Activated naive CD8-positive, alpha-beta T cell treated with anti-CD3 and anti-CD28 coated beads for 36 hours (primary cell): ENCODE data around the gene TTYH1. TPM values are rescaled to one million over a fixed set of nuclear protein-coding genes. Genes with fewer than 3 reads are reported as not detected.
"Not testable (repeated sequence)": the region's sequence is repeated elsewhere in the genome, so short reads cannot be mapped to it uniquely, and the experiment has no call there.

Experiments used
- DNase-seq: peaks from one replicate; pipeline ENCODE4 v3.0.0; 2021
- H3K27ac Mint-ChIP-seq: one replicate; pipeline ENCODE4 v1.8.0; 2022; ENCODE audit warnings: mild to moderate bottlenecking, moderate library complexity, mixed read lengths
- H3K27me3 Mint-ChIP-seq: one replicate; pipeline ENCODE4 v1.8.0; 2022; ENCODE audit warnings: mild to moderate bottlenecking, mixed read lengths
- H3K36me3 Mint-ChIP-seq: one replicate; pipeline ENCODE4 v1.8.0; 2021; ENCODE audit warnings: mild to moderate bottlenecking, mixed read lengths
- H3K4me1 Mint-ChIP-seq: one replicate; pipeline ENCODE4 v1.8.0; 2021; ENCODE audit warnings: mixed read lengths
- H3K4me3 Mint-ChIP-seq: one replicate; pipeline ENCODE4 v1.8.0; 2022; ENCODE audit warnings: mild to moderate bottlenecking, moderate library complexity, mixed read lengths
- H3K9me3 Mint-ChIP-seq: one replicate; pipeline ENCODE4 v1.8.0; 2022; ENCODE audit warnings: mixed read lengths
- total RNA-seq, 2 experiments: library from RNA; stranded (reverse); gene quantifications; one replicate each; pipeline ENCODE4 v1.2.3, GENCODE V29; 2021

The TTYH1 gene
- total RNA-seq, 2 experiments from 2014 or later, result 0.98 to 1.8 TPM

DNA sequence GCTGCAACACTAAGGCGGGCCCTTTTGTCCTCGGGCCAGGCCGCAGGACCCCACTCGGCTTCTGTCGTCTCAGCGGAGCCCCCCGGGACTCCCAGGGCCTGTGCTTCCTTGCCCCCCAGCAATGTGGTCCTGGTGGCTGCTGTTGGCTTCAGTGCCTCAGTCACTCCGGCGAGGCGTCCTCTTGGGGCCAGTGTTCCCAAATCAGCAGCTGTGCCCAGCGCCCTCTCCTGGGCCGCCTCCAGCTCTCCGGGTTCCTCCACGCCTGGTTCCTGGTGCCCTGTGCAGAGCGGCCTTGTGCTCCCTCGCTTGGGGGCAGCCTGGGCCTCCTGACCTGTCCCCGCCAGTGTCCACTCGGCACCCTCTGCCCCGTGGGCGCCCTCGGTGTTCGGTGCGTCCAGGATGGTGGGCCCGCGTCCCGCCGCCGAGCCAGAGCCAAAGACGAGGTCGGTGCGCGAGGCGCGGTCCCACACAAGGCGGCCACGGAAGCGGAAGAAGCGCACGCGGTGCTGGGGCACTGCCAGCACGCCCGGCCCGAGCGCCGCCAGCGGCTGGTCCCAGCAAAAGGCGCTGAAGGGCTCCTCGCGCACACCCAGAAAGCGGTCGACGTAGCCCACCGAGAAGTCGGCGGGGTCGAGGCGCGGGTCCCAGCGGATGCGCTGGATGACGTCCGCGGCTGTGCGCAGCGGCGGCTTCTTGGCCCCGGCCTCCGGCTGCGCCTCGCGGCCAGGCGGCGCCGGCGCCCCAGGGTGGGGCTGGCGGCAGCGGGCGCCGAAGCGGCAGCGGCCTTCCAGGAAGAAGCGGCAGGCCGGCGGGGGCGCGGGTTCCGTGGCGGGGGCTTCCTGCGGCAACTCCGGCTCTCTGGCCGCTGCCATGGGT lies 47.6 kb downstream of the TTYH1 start:
- H3K4me3 Mint-ChIP-seq, result peak overlapping the region; percentile 79
- H3K4me1 Mint-ChIP-seq, result peaks cover 27% of the 10 kb centered on the region
- peaks cover 15% of the 10 kb centered on the region for H3K36me3 Mint-ChIP-seq

DNA sequence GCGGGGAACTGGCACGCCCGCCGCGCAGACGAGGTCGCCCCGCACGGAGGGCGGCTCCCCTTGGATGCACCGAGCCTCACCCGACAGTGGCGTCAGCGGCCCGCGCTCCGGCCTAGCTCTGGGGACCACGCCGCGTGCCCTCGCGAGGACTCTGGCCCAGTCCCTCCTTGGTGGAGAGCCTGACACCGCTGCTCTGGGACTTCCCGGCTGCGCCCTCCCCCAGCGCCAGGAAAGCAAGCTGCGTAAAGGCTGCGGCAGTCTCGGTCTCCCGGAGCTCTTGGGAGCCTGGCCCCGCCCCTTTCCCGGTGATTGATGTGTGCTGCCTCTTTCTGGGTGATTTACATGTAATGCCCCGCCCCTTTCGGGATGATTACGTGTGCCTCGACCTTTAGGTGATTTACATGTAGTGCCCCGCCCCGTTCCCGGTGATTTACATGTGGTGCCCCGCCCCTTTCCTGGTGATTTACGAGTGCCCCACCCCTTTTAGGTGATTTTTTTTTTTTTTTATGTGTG lies 48.3 kb downstream of the TTYH1 start, which contains the start of gene LENG9:
LENG9 (minus strand) TSS at position 248 of the 513 bp plus-strand sequence. CDS start 252 bp downstream, outside the sequence.
- peaks cover 10% of the 10 kb centered on the region for H3K36me3 Mint-ChIP-seq
- DNase-seq, result peak; percentile 96
- H3K4me1 Mint-ChIP-seq, result peaks cover 22% of the 10 kb centered on the region

More for the DNA sequence above, 47.6 kb downstream of the TTYH1 start:
- Mint-ChIP-seq H3K27ac (peak overlapping the region; percentile 89), H3K27me3 (peaks cover 16% of the 10 kb centered on the region), H3K9me3 (peaks cover 1% of the 10 kb centered on the region)
- DNase-seq, result peak; percentile 76

DNA sequence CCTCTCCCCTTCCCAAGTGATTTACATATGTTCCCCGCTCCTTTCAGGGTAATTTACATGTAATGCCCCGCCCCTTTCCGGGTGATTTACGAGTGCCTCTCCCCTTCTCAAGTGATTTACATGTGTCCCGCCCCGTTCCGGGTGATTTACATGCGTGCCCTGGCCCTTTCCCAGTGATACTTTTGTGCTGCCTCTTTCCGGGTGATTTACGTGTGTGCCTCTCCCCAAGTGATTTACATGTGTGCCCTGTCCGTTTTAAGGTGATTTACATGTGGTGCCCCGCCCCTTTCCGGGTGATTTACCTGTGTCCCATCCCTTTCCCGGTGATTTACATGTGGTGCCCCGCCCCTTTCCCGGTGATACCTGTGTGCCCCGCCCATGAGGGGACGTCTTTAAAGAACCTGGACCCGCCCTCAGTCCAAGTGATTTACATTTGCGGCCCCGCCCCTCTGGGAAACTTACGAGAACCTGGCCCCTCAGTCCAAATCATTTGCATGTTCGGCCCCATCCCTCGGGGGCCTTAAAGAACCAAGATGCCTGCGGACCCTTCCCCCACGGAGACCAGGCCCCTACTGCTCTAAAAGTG lies 48.9 kb downstream of the TTYH1 start:
- H3K27me3 Mint-ChIP-seq, result peaks cover 29% of the 10 kb centered on the region
- peak overlapping the region; percentile 79 for H3K4me3 Mint-ChIP-seq
- DNase-seq, result peak; percentile 85
- H3K4me1 Mint-ChIP-seq, result peaks cover 18% of the 10 kb centered on the region
- peak overlapping the region; percentile 89 for H3K27ac Mint-ChIP-seq
- H3K36me3 Mint-ChIP-seq, result peaks cover 5% of the 10 kb centered on the region
- peaks cover 1% of the 10 kb centered on the region for H3K9me3 Mint-ChIP-seq

More for the DNA sequence above, 48.3 kb downstream of the TTYH1 start, which contains the start of gene LENG9:
- Mint-ChIP-seq H3K27ac (peak within 1 kb of the TSS; percentile 89), H3K4me3 (peak within 1 kb of the TSS; percentile 79), H3K9me3 (peaks cover 1% of the 10 kb centered on the region), H3K27me3 (peaks cover 23% of the 10 kb centered on the region)

DNA sequence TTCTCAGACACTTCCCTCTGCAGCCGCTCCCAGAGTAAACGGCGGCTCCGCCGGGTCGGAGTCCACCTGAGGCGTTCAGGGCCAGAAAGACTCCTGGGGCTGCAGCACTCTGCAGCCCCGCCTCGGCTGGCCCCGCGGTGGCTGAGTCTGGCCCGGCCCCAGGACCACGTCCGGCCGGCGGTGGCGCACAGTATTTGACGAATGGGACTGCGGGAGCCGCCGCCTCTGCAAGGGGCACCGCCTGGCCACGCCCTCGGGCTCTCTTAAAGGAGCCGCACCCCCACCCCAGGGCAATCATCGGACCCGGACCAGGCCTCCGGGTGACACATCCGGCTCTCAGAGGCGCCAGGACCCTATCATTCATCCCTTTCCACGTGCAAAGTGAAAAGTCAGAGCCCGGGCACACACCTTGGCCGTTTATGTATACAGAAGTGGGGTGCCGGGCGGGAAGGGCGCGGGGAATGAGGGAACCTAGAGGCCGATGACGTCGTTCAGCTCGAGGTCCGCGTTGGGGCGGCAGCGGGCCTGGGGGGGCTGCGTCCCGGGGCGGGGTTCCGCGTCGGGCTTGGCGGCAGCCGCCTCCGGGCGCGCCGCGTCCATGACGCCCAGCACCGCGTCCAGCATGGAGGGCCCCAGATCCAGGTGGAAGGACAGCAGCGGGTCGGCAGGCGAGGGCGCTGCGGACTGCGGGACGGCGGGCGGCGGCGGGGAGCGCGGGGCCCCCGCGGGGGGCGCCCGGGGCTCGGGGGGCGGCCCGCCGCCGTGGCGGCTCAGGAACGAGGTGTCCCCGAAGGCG lies 49.6 kb downstream of the TTYH1 start:
- H3K36me3 Mint-ChIP-seq, result peaks cover 5% of the 10 kb centered on the region
- H3K9me3 Mint-ChIP-seq, result peaks cover 1% of the 10 kb centered on the region
- peak overlapping the region; percentile 79 for H3K4me3 Mint-ChIP-seq
- peak; percentile 87 for DNase-seq
- peaks cover 35% of the 10 kb centered on the region for H3K27me3 Mint-ChIP-seq
- H3K27ac Mint-ChIP-seq, result peak overlapping the region; percentile 89
- peaks cover 18% of the 10 kb centered on the region for H3K4me1 Mint-ChIP-seq

DNA sequence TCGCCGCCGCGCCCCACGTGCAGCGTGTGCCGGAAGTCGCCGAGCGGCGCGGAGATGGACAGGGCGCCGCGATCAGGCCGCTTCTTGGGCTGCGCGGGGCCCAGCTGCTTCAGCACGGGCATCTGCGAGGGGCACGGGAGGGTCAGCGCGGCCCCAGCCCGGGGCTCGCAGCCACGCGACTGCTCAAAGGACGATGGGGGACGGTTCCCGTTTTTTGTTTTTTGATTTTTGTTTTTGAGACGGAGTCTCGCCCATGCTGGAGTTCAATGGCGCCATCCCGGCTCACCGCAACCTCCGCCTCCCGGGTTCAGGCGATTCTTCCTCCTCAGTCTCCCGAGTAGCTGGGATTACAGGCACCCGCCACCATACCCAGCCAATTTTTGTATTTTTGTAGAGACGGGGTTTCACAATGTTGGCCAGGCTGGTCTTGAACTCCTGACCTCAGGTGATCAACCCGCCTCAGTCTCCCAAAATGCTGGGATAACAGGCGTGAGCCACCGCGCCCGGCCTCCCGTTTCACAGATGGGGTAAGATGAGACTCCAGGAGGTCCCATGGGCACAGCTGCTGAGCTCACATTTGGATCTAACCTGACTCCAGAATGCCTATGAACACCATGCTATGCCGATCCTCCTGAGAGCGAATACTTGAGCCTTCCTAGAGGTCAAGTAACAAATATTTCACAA lies 50.3 kb downstream of the TTYH1 start:
- Mint-ChIP-seq H3K27me3 (peaks cover 42% of the 10 kb centered on the region), H3K27ac (no peak overlapping the region)

DNA sequence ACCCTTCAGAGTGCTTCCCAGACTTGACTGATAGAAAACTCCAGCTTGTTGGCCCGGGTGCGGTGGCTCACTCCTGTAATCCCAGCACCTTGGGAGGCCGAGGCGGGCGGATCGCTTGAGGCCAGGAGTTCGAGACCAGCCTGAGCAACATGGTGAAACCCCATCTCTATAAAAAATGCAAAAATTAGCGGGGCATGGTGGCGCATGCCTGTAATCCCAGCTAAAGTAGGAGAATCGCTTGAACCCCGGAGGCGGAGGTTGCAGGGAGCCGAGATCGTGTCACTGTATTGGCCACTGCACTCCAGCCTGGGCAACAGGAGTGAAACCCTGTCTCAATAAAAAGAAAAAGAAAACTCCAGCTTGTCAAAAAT lies 50.8 kb downstream of the TTYH1 start:
- not testable (repeated sequence) for H3K36me3 Mint-ChIP-seq, H3K27ac Mint-ChIP-seq, H3K4me3 Mint-ChIP-seq, H3K9me3 Mint-ChIP-seq, DNase-seq
- Mint-ChIP-seq H3K27me3 (peaks cover 47% of the 10 kb centered on the region), H3K4me1 (peaks cover 24% of the 10 kb centered on the region)

More for the DNA sequence above, 50.3 kb downstream of the TTYH1 start:
- H3K4me1 Mint-ChIP-seq, result peaks cover 21% of the 10 kb centered on the region
- H3K4me3 Mint-ChIP-seq, result peak overlapping the region; percentile 43
- peaks cover 1% of the 10 kb centered on the region for H3K9me3 Mint-ChIP-seq
- H3K36me3 Mint-ChIP-seq, result peaks cover 5% of the 10 kb centered on the region
- no peak for DNase-seq

DNA sequence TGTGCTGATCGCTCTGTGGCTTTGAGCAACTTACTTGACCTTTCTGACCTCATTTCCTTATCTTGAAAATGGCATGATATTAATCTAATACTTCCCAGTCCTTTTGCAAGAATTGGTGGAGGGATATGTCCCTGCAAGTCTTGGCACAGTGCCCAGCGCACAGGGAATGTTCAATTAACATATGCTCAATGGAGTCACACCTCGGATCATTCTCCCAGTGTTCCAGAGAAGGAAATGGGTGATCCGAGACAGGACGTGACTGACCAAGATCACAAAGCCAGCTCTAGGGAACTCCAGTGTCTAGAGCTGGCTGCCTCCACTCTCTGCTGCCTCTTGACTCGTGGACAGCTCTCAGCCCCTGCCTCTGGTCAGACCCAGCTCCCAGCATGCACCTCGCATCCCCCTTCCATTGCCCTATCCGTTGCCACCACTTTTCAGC lies 54.3 kb downstream of the TTYH1 start:
- Mint-ChIP-seq H3K4me3 (no peak overlapping the region), H3K36me3 (no peaks in the 10 kb centered on the region), H3K4me1 (peaks cover 16% of the 10 kb centered on the region), H3K27ac (no peak overlapping the region), H3K27me3 (peaks cover 67% of the 10 kb centered on the region), H3K9me3 (peaks cover 1% of the 10 kb centered on the region)
- no peak for DNase-seq

DNA sequence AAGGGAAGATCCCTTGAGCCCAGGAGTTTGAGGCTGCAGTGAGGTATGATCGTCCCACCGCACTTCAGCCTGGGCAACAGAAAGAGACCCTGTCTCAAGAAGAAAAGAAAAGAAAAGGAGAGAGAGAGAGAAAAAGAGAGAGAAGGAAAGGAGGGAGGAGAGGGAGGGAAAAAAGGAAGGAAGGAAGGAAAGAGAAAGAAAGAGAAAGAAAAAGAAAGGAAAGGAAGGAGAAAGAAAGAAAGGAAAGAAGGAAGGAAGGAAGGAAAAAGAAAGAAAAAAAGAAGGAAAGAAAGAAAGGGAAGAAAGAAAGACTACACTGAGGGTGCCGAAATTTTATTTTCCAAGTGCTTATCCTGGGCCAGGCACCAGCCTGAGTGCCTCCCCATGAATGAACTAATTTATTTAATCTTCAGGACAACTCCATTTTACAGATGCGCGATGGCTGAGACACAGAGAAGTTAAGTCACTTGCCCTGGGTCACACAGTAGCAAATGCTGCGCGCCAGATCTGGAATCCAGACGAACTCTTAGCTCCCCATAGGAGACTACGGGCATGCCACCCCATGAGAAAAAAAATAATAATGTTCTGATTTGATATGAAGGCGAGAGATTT lies 55.1 kb downstream of the TTYH1 start:
- Mint-ChIP-seq H3K4me1 (peaks cover 15% of the 10 kb centered on the region), H3K27me3 (peaks cover 69% of the 10 kb centered on the region), H3K27ac (no peak overlapping the region), H3K36me3 (no peaks in the 10 kb centered on the region), H3K4me3 (peak overlapping the region; percentile 57), H3K9me3 (no peaks in the 10 kb centered on the region)
- DNase-seq, result no peak

DNA sequence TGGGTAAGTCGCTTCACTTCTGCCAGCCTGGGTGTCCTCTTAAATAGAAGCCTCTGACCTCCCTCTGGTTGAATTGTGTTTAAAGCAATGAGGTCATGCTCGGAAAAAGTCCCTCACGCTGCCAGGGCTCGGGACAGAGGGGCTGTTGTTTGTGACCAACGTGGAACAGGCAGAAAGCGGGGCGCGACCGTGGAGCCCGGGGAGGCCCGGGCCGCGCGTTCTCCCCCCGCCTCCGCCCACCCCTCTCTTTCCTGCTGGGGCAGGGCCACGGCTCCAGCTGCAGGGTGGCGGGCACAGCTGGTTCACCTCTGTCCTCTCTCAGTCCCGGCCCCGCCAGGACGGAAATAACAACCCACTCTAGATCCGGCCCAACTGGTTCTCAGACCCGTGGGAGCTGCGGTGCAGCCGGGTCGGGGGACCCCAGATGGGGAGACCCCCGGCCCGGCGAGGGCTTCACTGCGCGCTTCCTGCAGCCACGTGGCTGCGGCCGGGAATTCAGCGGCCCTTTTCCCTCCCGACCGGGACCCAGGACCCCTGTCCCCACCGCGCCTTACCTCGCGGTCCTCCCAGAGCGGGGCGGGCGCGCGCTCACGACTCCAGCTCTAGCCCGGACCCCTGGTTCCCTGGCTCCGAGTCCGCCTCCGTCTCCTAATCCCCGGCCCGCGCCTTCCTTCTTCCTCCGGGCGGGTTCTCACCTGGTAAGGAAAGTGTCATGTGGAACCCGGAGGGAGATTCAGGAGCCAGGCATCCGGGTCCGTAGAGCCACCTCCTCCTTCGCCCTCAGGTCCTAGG lies 55.9 kb downstream of the TTYH1 start:
- H3K9me3 Mint-ChIP-seq, result no peaks in the 10 kb centered on the region
- peaks cover 63% of the 10 kb centered on the region for H3K27me3 Mint-ChIP-seq
- DNase-seq, result no peak
- H3K4me1 Mint-ChIP-seq, result peaks cover 15% of the 10 kb centered on the region
- no peaks in the 10 kb centered on the region for H3K36me3 Mint-ChIP-seq
- H3K4me3 Mint-ChIP-seq, result peak overlapping the region; percentile 51
- H3K27ac Mint-ChIP-seq, result no peak overlapping the region

DNA sequence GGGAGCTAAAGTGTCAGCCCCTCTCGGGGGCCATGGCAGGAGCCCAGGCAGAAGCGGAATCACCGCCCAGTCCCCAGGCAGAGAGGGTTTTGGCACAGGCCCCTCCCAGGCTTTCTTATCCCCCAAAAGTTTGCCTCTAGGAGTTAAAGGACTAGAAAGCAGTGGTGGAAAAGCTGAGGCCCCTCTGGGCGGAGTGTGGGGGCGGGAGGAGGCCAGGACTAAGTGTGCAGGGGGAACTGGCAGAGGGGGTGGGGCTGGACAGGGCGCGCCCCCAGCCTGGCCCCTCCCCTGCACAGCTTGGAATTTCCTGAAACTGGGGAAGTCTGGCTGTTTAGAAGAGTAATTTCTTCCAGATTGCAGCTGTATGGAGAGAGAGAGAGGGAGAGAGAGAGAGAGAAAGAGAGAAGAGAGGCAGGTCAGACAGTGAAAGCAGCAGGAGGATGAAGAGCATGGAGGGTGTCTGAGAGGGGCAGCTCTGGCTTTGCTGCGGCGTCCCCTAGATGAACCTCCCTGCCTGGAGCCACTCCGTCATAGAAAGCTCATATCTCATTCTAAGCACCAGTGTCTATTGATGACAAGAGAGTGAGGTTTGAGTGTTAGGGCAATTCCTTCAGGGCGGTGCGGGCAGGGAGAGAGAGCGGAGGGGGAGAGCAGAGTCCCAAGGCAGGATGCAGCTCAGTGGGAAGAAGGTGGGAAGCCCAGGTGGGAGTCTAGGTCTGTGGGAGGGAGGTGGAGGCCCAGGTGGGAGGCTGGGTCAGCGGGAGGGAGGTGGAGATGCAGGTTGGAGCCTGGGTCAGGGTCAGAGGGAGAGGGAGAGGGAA lies 58.0 kb downstream of the TTYH1 start, which contains the start of gene CDC42EP5:
CDC42EP5 (minus strand) TSS at position 226 of the 821 bp plus-strand sequence. CDS start 7,749 bp downstream, outside the sequence.
- Mint-ChIP-seq H3K4me3 (no peak within 1 kb of the TSS), H3K27ac (no peak within 1 kb of the TSS), H3K36me3 (no peaks in the 10 kb centered on the region), H3K9me3 (no peaks in the 10 kb centered on the region), H3K27me3 (peaks cover 62% of the 10 kb centered on the region), H3K4me1 (peaks cover 15% of the 10 kb centered on the region)
- peak; percentile 43 for DNase-seq

DNA sequence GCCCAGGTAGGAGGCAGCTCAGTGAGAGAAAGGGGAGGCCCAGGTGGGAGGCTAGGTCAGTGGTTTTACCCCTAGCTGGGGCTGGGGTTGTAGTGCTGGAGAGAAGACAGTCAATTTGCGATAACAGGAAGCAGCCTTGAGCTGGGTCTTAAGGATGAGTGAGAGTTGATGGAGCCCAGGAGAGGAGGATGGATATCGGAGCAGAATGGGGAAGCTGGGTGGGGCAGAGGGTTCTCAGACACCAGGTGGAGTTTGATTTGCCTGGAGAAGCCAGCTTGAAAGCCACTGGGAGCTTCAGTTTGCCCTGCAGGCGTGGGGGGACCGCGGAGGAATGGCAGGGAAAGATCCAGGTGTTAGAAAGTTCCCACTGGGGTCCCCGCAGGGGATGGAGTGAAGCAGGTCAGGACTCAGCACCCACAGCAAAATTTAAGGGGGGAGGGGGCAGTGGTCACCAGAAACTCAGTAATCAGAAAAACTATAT lies 58.7 kb downstream of the TTYH1 start:
- Mint-ChIP-seq H3K27me3 (peaks cover 61% of the 10 kb centered on the region), H3K9me3 (no peaks in the 10 kb centered on the region), H3K4me3 (no peak overlapping the region), H3K27ac (no peak overlapping the region), H3K36me3 (no peaks in the 10 kb centered on the region), H3K4me1 (peaks cover 17% of the 10 kb centered on the region)
- DNase-seq, result no peak

DNA sequence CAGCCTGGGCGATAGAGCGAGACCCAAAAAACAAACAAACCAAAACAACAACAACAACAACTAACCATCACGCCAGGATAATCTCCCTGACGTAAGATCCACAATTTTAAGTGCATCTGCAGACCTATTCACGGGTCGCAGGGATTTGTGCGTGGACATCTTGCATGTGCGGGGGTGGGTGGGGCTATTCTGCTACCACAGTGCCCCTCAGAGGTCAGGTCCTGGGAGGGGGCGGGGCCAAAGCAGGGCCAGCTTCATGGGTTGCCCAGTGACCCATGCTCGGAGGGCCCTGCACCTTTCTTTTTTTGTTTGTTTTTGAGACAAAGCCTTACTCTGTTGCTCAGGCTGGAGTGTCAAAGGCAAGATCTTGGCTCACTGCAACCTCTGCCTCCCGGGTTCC lies 60.4 kb downstream of the TTYH1 start:
- H3K36me3 Mint-ChIP-seq, result no peaks in the 10 kb centered on the region
- peaks cover 56% of the 10 kb centered on the region for H3K27me3 Mint-ChIP-seq
- no peaks in the 10 kb centered on the region for H3K9me3 Mint-ChIP-seq
- H3K4me1 Mint-ChIP-seq, result peaks cover 13% of the 10 kb centered on the region
- H3K4me3 Mint-ChIP-seq, result no peak overlapping the region
- DNase-seq, result no peak
- H3K27ac Mint-ChIP-seq, result no peak overlapping the region
